ENCODE results near the gene ZACN. TPM values are rescaled to one million over a fixed set of nuclear protein-coding genes. Genes with fewer than 3 reads are reported as not detected.

Gene ZACN
- total RNA-seq, 2 donors from 2014 or later: not detected

DNA sequence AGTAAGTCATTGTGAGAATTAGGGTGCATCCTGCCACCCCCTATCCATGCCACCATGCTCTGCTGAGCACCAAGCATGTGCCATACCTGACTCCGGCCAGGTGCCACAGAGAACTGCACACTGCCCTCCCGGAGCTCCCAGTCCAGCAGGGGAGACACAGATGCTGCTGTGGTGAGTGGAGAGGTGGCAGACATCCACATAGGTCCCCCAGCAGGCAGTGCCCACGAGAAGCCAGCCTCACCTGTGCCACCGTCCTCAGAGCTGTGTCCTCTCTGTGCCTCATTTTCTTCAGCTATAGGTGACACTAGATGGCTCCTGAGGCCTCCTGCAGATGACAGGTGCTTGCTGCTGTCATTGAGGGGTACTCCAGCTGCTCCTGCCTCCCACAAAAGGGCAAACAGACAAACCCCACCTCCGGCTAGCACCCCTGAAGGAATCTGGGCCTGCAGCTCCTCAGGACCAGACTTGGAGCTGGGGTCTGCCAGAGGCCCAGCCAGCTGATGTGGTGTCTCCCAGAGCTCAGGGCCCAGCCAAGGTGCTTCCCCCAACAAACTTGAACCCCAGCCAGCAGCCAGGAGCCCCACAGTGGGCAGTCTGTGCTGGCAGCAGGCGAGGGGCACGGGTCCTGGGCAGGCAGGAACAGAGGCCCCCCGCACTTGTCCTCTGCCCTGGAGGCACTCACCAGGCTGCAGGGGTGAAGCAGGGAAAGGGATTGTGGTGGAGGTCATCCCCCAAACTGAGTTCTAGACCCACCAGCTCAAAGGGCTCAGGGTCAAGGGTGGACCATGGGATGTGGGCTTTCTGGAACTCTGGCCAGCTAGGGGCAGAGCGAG lies 45.0 kb downstream of the ZACN start:
- DNase-seq (no peak), ATAC-seq (no peak)
- H3K4me3 ChIP-seq: no peak overlapping the region
- H3K4me1 ChIP-seq: peaks cover 12% of the 10 kb centered on the region
- no peaks in the 10 kb centered on the region for H3K9me3 ChIP-seq
- no peaks in the 10 kb centered on the region for H3K36me3 ChIP-seq (replicated peaks in 1 of 2; ENCODE audit: insufficient read depth in 1 of 2, low read depth in 2 of 2)
- H3K27me3 ChIP-seq: peaks cover 0 to 4% of the 10 kb centered on the region in 2 donors
- H3K27ac ChIP-seq: no peak overlapping the region
- no peak for TF ChIP-seq POLR2A (IDR thresholded peaks at IDR 0.05)
- TF ChIP-seq, protein P1, sequence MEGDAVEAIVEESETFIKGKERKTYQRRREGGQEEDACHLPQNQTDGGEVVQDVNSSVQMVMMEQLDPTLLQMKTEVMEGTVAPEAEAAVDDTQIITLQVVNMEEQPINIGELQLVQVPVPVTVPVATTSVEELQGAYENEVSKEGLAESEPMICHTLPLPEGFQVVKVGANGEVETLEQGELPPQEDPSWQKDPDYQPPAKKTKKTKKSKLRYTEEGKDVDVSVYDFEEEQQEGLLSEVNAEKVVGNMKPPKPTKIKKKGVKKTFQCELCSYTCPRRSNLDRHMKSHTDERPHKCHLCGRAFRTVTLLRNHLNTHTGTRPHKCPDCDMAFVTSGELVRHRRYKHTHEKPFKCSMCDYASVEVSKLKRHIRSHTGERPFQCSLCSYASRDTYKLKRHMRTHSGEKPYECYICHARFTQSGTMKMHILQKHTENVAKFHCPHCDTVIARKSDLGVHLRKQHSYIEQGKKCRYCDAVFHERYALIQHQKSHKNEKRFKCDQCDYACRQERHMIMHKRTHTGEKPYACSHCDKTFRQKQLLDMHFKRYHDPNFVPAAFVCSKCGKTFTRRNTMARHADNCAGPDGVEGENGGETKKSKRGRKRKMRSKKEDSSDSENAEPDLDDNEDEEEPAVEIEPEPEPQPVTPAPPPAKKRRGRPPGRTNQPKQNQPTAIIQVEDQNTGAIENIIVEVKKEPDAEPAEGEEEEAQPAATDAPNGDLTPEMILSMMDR (IDR thresholded peaks at IDR 0.05): no peak
- intact Hi-C loops (cut with DNase I): loop anchor here (5.0 kb wide), 1 partner anchor 158 kb away; no protein-coding TSS in a partner anchor
- 60 to 67% methylated on average over 6 to 8 of the region's 9 CpGs for WGBS, 2 donors

DNA sequence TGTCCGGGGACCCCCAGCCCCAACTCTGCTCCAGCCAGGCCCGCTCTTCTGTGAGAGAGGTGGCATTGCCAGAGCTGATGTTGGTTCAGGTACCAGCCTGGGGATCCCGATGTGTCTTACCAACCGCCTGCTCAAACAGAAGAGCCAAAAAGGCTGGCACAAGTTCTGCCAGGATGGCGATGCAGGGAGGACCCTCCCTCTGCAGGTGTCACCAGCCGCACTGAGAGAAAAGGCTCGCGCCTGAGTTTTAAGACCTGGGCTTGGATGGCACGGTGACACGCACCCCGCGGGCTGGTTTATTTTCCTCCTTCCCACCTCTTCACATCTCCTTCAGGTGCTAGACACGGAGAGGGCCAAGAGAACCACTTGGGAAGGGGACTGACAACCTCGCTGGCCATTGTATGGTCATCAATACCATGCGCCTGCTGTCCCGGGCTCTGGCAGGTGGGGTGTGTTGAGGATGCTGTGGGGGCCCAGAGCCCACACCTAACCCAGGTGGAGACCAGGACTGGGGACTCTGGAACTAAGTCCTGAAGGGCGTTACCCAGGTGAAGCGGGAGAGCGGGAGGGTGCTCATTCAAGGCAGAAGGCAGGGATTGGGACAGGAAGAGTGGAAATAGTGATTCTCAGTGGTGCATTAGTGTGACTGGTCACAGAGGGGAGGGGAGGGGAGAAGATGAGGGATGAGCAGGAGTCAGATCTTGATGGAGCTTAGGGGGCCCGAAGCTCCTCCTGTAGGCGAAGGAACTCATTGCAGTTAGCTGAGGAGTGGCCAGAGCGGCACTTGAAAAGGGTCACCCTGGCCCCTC lies 45.8 kb downstream of the ZACN start:
- Histone ChIP-seq H3K27ac (no peak overlapping the region), H3K4me1 (peaks cover 12% of the 10 kb centered on the region), H3K9me3 (no peaks in the 10 kb centered on the region), H3K4me3 (no peak overlapping the region), H3K36me3 (replicated peaks in 1 of 2; ENCODE audit: insufficient read depth in 1 of 2, low read depth in 2 of 2) (no peaks in the 10 kb centered on the region), H3K27me3 (peaks cover 0 to 4% of the 10 kb centered on the region in 2 donors)
- WGBS, 2 donors: 81 to 86% methylated on average over 14 to 21 of the region's 22 CpGs
- TF ChIP-seq POLR2A (IDR thresholded peaks at IDR 0.05): no peak
- TF ChIP-seq, protein P1 (IDR thresholded peaks at IDR 0.05): peak in 1 of 7 experiments; percentile 5
- ATAC-seq (no peak), DNase-seq (no peak)
- intact Hi-C loops (cut with DNase I): loop anchor here (5.0 kb wide), 1 partner anchor 158 kb away; no protein-coding TSS in a partner anchor

DNA sequence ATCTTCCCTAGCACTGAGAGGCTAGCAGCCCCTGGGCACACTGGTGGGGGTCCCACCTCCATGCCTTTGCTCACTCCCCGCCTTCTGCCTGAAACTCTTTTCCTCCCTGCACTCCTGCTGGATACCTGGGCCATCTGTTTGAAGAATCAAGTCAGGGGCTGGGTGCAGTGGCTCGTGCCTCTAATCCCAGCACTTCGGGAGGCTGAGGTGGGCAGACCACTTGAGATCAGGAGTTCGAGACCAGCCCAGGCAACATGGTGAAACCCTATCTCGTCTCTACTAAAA lies 46.4 kb downstream of the ZACN start:
- 60 to 75% methylated on average over 5 of the region's 5 CpGs for WGBS, 2 donors
- no peak for DNase-seq
- no peak overlapping the region for H3K27ac ChIP-seq
- no peak overlapping the region for H3K4me3 ChIP-seq
- no peaks in the 10 kb centered on the region for H3K9me3 ChIP-seq
- no peak for ATAC-seq
- H3K36me3 ChIP-seq (replicated peaks in 1 of 2; ENCODE audit: insufficient read depth in 1 of 2, low read depth in 2 of 2): no peaks in the 10 kb centered on the region
- peaks cover 0 to 4% of the 10 kb centered on the region in 2 donors for H3K27me3 ChIP-seq
- H3K4me1 ChIP-seq: peaks cover 12% of the 10 kb centered on the region
- TF ChIP-seq, protein P1 (IDR thresholded peaks at IDR 0.05): no peak
- TF ChIP-seq POLR2A (IDR thresholded peaks at IDR 0.05): no peak
- intact Hi-C loops (cut with DNase I): no loop called here

DNA sequence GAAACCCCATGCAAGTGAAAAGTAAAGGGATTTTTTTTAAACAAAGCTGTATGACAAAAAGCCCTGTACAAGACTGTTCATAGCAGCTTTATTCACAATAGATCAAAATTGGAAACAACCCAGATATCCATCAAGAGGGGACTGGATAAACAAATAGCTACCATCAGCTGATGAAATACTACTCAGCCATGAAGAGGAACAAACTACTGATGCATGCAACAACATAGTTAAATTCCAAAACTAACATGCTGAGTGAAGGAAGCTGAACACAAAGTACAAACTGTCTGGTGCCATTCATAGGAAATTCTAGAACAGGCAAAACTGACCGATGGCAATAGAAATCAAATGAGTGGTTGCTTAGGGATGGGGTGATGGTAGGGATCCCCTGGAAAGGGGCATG lies 46.9 kb downstream of the ZACN start:
- no peak overlapping the region for H3K4me3 ChIP-seq
- ATAC-seq (no peak), DNase-seq (no peak)
- no peaks in the 10 kb centered on the region for H3K36me3 ChIP-seq (replicated peaks in 1 of 2; ENCODE audit: insufficient read depth in 1 of 2, low read depth in 2 of 2)
- peaks cover 0 to 4% of the 10 kb centered on the region in 2 donors for H3K27me3 ChIP-seq
- intact Hi-C loops (cut with DNase I): no loop called here
- H3K27ac ChIP-seq: no peak overlapping the region
- TF ChIP-seq, protein P1 (IDR thresholded peaks at IDR 0.05): no peak
- no peak for TF ChIP-seq POLR2A (IDR thresholded peaks at IDR 0.05)
- no peaks in the 10 kb centered on the region for H3K9me3 ChIP-seq
- 92 to 100% methylated on average over 1 of the region's 1 CpG for WGBS, 2 donors
- peaks cover 12% of the 10 kb centered on the region for H3K4me1 ChIP-seq
